Activated CD8-positive, alpha-beta T cell treated with anti-CD3 and anti-CD28 coated beads, Interleukin-2, amount 10 ng/mL, durations not matched to agents 7 days and 5 days (primary cell): ENCODE measurements around the gene ILDR1. TPM values are rescaled to one million over a fixed set of nuclear protein-coding genes. Genes with fewer than 3 reads are reported as not detected.
A peak's percentile ranks its signal among the peaks of the same experiment; 100 is the strongest.

Experiments used
- ATAC-seq: fragments of 150-1000 bp; cut with Tn5 transposase; one replicate; pipeline ENCODE4 v1.10.0; 2021; ENCODE audit warnings: moderate library complexity
- CTCF ChIA-PET: fragments of 350-600 bp; sonication (Branson Sonifier 250); formaldehyde crosslinking; loops from one replicate; lab custom pipeline; 2021; ENCODE audit warnings: antibody characterized with exemption; lab: Charles Lee
- POLR2A ChIA-PET: fragments of 350-600 bp; sonication (Branson Sonifier 250); formaldehyde crosslinking; loops from one replicate; lab custom pipeline; 2021; ENCODE audit warnings: antibody characterized with exemption; lab: Charles Lee
- DNase-seq: peaks from one replicate; pipeline ENCODE4 v3.0.0-alpha.2; 2020
- H3K27ac Mint-ChIP-seq: one replicate; pipeline ENCODE4 v1.8.0; 2021; ENCODE audit warnings: mild to moderate bottlenecking, mixed read lengths
- H3K27me3 Mint-ChIP-seq: one replicate; pipeline ENCODE4 v1.8.0; 2021; ENCODE audit warnings: low read depth, mixed read lengths
- H3K36me3 Mint-ChIP-seq: one replicate; pipeline ENCODE4 v1.8.0; 2021; ENCODE audit warnings: low read depth, mixed read lengths
- H3K4me1 Mint-ChIP-seq: one replicate; pipeline ENCODE4 v1.8.0; 2021; ENCODE audit warnings: low read depth, mixed read lengths
- H3K4me3 Mint-ChIP-seq: one replicate; pipeline ENCODE4 v1.8.0; 2021; ENCODE audit warnings: mild to moderate bottlenecking, mixed read lengths
- H3K9me3 Mint-ChIP-seq: one replicate; pipeline ENCODE4 v1.8.0; 2022; ENCODE audit warnings: mixed read lengths; ENCODE audit not compliant: insufficient read depth
- total RNA-seq, 2 experiments: library from RNA; stranded (reverse); gene quantifications; one replicate each; pipeline ENCODE4 v1.2.3, GENCODE V29; 2021

ILDR1 gene
- total RNA-seq, 2 experiments from 2014 or later, result 0.16 TPM; not detected in 1

DNA sequence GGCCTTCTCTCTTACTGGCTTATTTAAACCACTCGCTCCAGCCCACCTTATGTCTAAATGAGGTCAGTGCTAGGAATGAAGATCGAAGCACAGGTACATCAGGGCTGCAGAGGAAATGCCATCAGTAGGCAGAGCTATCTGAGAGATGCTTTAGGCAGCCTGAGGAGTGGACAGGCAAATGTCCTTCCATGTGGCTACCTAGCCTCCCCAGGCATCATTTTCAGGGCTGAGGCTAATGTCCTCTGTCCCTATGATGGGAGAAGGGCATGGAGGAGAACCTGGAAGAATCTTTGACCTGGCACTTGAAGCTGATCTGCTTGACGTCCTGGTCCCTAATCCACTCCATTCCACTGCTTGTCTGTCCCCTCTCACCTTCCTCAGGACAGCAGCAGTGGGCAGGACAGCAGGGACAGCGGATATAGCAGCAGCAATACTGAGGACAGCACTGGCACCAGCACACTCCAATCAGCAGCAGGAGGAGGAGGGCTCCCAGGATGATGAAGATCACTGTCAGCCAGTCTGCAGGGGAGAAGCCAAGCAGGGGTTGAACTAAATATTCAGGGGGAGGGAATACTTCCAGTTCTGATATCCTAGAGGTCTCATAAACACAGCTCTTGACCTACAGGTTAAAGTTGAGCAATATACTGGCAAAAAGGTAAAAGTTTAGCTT lies 21.0 kb downstream of the ILDR1 start:
- DNase-seq (no peak), ATAC-seq (no peak)
- CTCF ChIA-PET, result no interaction called here
- no peaks in the 10 kb centered on the region for H3K9me3 Mint-ChIP-seq
- H3K4me1 Mint-ChIP-seq, result peaks cover 8% of the 10 kb centered on the region
- peaks cover 12% of the 10 kb centered on the region for H3K27me3 Mint-ChIP-seq
- H3K36me3 Mint-ChIP-seq, result no peaks in the 10 kb centered on the region
- H3K27ac Mint-ChIP-seq, result no peak overlapping the region
- H3K4me3 Mint-ChIP-seq, result no peak overlapping the region
- POLR2A ChIA-PET, result no interaction called here

DNA sequence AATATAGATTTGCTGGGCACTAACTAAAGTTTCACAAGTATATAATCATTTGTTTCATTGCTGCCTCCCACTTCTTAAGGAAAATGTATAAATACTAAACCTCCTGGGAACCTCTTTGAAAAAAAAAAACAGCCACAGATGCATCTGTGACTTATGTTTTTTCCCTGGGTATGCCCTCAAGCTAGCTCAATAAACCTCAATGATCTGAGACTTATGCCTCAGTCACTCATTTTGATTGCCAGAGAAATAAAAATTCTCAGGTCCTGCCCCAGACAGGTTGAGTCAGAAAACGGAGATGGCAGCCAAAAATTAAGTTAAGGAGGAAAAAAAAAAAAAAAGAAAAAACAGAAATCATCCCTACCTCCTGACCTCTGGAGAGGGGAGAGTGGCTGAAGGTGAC lies 22.1 kb downstream of the ILDR1 start:
- CTCF ChIA-PET, result no interaction called here
- Mint-ChIP-seq H3K9me3 (no peaks in the 10 kb centered on the region), H3K4me1 (peaks cover 19% of the 10 kb centered on the region)

DNA sequence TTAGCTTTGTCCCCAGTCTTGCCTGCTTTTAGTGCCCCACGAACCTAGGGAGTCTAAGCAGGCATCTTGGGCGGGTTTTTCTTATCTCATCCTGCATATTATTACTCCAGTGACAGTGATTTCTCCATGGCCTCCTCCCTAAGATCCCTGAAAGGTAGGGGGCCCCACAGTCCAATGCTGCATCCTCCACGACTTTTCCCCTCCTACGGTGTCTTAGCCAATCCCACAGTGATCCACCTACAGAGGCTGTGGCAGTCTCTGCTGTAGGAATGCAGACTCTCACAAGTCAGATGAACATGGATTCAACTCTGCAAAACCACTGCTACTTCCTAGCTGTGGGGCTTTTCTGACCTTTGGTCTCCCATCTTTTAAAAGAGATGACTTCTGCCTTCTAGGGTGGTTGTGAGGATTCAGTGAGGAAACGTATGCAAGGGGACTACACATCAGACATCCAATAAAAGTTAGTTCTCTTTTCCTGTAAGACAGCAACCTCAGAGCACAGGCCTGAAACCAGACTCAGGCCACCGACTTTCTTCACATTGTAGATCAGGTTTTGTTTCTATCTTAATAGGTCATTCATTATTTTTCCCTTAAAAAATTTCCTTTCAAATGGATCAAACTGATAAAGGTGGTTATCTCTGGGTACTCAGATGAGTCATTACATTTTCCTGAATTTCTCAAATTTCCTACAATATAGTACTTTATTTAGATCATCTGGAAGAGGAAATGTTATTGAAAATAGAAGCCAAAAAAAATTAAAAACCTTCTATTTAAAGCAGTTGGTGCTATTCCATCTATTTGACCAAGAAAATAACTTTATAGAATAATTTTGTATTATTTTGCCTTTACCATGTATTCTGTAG lies 23.2 kb downstream of the ILDR1 start:
- ATAC-seq, result no peak
- H3K9me3 Mint-ChIP-seq, result no peaks in the 10 kb centered on the region
- no peak for DNase-seq
- peaks cover 19% of the 10 kb centered on the region for H3K4me1 Mint-ChIP-seq
- H3K27ac Mint-ChIP-seq, result no peak overlapping the region
- ChIA-PET CTCF (no interaction called here), POLR2A (no interaction called here)
- no peaks in the 10 kb centered on the region for H3K36me3 Mint-ChIP-seq
- H3K27me3 Mint-ChIP-seq, result peaks cover 9% of the 10 kb centered on the region
- no peak overlapping the region for H3K4me3 Mint-ChIP-seq

More for the DNA sequence above, 22.1 kb downstream of the ILDR1 start:
- POLR2A ChIA-PET, result no interaction called here
- ATAC-seq, result no peak
- no peak overlapping the region for H3K4me3 Mint-ChIP-seq
- H3K27ac Mint-ChIP-seq, result no peak overlapping the region
- DNase-seq, result no peak
- peaks cover 12% of the 10 kb centered on the region for H3K27me3 Mint-ChIP-seq
- H3K36me3 Mint-ChIP-seq, result no peaks in the 10 kb centered on the region

DNA sequence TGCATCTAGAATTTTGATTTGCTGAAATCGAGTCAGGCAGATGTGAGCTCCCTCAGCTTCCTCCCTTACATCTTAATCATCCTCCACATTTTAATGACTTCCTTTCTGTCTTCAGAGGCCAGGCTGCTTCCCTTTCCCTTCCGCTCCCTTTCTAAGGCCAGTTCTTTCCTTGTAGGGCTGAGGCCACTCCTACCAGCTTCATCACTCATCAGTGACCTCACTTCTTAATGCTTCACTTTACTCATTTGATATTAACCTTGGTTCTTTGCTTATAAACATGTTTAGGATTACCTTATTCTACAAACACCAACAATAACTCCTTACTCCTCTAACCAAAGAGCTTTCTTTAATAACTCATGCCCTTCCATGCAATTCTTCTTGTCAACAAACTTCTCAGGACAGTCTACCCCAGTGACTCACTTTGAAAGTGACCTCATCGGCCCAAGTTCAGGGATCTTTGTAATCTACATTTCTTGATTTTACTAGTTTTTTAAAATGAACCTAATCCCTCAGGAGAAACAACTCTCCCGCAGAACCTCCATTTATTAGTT lies 23.9 kb downstream of the ILDR1 start:
- no peaks in the 10 kb centered on the region for H3K9me3 Mint-ChIP-seq
- H3K27ac Mint-ChIP-seq, result no peak overlapping the region
- peaks cover 5% of the 10 kb centered on the region for H3K27me3 Mint-ChIP-seq
- H3K4me1 Mint-ChIP-seq, result peaks cover 19% of the 10 kb centered on the region
- no peaks in the 10 kb centered on the region for H3K36me3 Mint-ChIP-seq
- no peak overlapping the region for H3K4me3 Mint-ChIP-seq
- CTCF ChIA-PET, result interaction anchor here (1.0 kb wide), 1 partner anchor 104 kb away, joined by 3 read pairs; no protein-coding TSS in a partner anchor
- POLR2A ChIA-PET, result no interaction called here
- ATAC-seq (no peak), DNase-seq (no peak)

DNA sequence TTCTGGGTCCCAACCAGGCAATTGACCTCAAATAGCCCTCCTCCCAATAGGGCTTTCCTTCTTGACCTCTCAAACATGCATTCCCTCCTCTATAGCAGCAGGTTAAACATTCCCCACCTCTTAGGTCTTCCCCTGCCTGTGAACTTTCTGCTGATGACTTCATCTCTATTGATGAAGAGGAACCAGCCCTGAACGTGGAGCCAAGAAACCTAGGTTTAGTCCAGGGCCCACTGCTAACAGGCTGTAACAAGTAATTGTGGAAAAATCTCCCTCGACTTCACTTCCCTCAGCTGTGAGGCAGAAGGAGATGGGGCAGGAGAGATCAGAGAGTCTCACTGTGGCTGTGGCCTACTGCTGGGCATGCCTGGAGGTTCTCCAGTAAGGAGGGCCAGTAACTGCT lies 24.7 kb downstream of the ILDR1 start:
- H3K27me3 Mint-ChIP-seq, result peaks cover 2% of the 10 kb centered on the region
- peaks cover 19% of the 10 kb centered on the region for H3K4me1 Mint-ChIP-seq
- CTCF ChIA-PET, result interaction anchor here (1.0 kb wide), 1 partner anchor 105 kb away, joined by 3 read pairs; no protein-coding TSS in a partner anchor
- H3K9me3 Mint-ChIP-seq, result no peaks in the 10 kb centered on the region
- no peak overlapping the region for H3K4me3 Mint-ChIP-seq
- H3K36me3 Mint-ChIP-seq, result no peaks in the 10 kb centered on the region
- DNase-seq (no peak), ATAC-seq (no peak)
- no peak overlapping the region for H3K27ac Mint-ChIP-seq
- POLR2A ChIA-PET, result no interaction called here

DNA sequence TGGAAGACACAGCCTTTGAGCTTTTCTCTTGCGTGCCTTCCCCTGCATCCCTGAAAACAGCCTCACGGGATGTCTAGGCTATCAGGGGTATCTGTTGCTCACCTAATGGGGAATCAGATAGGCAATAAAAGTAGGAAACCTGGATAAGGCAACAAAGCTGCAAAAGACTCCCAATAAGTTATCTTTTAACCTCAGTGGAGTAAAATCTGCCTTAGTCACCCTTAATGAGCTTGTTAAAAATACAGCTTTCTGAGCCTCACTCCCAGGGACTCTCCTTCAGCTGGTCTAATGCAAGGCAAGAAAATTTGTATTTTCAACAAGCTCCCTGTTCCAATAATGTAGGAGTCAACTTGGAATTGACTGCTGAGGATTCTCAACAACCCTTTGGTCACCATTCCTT lies 25.6 kb downstream of the ILDR1 start:
- Mint-ChIP-seq H3K27ac (peak overlapping the region; percentile 40), H3K4me1 (peaks cover 19% of the 10 kb centered on the region), H3K36me3 (no peaks in the 10 kb centered on the region), H3K9me3 (no peaks in the 10 kb centered on the region), H3K27me3 (peaks cover 2% of the 10 kb centered on the region), H3K4me3 (no peak overlapping the region)
- ChIA-PET CTCF (interaction anchor here (0.9 to 1.5 kb wide), 2 partner anchors 9 to 34 kb away, joined by 3 to 7 read pairs; no protein-coding TSS in a partner anchor), POLR2A (no interaction called here)
- DNase-seq, result no peak
- ATAC-seq, result no peak

DNA sequence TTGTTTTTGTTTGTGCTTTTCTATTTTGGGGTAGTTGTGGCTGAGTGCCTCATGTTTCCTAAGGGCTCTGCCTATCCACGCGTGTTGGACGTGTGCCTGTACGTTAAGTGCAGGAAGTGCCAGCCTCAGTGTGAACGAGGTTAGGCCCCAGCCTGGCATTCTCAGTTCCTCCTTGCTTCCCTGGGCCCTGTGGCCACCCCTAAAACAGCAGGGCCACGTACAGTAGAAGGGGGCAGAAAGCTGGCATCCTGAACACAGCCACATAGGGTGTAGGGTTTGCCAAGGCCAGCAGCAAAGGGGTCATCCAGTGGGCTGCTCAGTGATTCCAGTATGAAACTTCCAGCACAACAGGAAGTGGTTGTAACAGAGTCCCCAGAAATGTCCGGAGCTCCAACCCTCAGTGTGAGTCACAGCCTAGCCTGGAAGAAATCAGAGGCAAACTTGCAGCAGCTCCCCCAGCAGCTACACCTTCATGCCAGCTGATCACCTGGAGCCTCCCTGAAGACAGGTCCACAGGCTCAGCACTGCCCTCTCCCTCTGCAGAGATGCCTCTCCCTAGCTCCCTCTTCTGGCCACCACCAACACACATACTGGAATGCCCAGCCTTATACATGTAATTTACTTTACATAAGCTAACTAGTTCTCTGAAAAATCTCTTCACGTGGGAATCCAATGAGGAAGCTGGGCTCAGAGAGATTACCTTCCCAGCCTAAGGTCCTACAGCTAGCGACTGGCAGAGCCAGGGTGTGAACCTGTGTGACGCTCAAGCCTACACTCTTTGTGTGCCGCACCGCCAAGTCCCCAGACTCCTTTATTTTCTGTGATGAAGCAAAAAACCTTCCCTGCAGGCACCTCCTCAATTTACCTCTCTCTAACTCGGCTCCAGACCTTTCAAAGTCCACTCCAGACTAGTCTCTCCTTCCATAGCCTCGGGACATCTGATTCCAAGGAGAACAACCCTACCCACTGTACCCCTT lies 26.6 kb downstream of the ILDR1 start:
- ChIA-PET POLR2A (interaction anchor here (0.9 kb wide), 1 partner anchor 212 kb away, joined by 3 read pairs; no protein-coding TSS in a partner anchor), CTCF (interaction anchor here (0.7 to 1.5 kb wide), 7 partner anchors 10 to 448 kb away, joined by 3 to 7 read pairs (median 3); no protein-coding TSS in a partner anchor)
- no peaks in the 10 kb centered on the region for H3K9me3 Mint-ChIP-seq
- H3K27ac Mint-ChIP-seq, result peak overlapping the region; percentile 40
- no peaks in the 10 kb centered on the region for H3K27me3 Mint-ChIP-seq
- H3K36me3 Mint-ChIP-seq, result no peaks in the 10 kb centered on the region
- DNase-seq, result peak; percentile 42
- peaks cover 19% of the 10 kb centered on the region for H3K4me1 Mint-ChIP-seq
- ATAC-seq, result peak; percentile 51
- H3K4me3 Mint-ChIP-seq, result no peak overlapping the region

DNA sequence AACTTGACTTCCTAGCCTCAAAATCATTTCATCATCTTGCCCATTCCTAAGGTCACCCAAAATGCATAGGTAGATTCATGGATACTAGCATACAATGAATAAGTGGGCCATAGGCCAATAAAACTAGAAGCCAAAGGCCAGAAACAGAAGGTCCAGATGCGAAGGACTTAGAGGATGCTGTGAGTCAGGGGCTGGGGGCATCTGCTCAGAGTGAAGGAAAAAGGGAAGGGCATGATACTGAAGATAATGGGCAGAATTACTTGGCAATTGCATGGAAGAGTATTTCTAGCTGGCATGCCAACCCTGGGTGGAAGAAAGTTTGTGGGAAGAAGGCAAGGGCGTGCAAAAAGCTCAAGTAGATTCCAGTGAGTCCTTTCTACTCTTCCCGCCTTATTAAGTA lies 27.5 kb downstream of the ILDR1 start:
- H3K9me3 Mint-ChIP-seq, result no peaks in the 10 kb centered on the region
- ATAC-seq, result no peak
- H3K27me3 Mint-ChIP-seq, result no peaks in the 10 kb centered on the region
- no peaks in the 10 kb centered on the region for H3K36me3 Mint-ChIP-seq
- POLR2A ChIA-PET, result no interaction called here
- peaks cover 19% of the 10 kb centered on the region for H3K4me1 Mint-ChIP-seq
- no peak for DNase-seq
- no peak overlapping the region for H3K27ac Mint-ChIP-seq
- CTCF ChIA-PET, result interaction anchor here (0.7 kb wide), 1 partner anchor 448 kb away, joined by 3 read pairs; no protein-coding TSS in a partner anchor
- no peak overlapping the region for H3K4me3 Mint-ChIP-seq

DNA sequence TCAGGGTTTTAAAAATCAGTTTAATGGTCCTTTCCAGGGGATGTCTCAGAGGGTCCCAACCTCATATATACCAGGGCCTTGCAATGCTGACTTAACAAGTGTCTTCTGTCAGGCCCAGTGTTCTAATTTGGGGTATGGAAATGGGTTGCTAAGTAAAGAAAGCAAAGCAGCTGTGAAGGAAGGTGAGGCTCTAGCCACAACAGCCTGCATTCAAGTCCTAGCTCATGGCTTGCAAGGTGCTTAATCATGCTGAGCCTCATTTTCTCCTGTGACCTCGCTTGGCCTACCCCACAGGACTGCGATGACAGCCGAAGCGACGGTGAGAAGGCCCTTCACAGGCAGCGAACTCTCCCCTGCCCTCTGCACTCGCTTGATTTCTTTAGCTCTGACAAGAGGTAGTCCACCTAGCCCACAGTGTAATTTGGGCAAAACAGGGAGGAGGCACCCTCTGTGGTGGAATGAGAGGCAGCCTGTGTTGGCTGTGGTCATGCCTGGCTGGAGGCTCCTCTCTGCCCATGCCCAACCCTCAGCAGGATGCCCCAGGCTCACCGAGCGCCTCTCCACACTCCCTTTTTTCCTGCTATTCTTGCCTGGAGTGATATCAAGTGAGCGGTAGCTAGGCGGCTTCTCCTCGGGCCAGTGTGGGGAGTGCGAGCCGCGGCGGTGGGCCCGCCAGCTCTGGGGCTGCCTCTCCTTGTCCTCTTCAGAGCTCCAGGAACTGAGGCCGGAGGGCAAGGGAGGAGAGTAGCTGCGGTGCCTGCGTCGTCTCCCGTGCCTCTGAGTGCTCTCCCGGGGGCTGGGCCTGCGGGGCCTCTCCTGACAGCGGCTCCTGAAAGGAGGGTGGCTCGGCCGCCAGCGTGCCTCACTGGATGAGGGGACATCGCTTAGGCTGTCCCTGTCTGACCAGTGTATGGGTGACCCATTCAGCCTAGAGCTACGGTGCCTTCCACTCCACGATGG lies 29.2 kb downstream of the ILDR1 start:
- peaks cover 26% of the 10 kb centered on the region for H3K4me1 Mint-ChIP-seq

DNA sequence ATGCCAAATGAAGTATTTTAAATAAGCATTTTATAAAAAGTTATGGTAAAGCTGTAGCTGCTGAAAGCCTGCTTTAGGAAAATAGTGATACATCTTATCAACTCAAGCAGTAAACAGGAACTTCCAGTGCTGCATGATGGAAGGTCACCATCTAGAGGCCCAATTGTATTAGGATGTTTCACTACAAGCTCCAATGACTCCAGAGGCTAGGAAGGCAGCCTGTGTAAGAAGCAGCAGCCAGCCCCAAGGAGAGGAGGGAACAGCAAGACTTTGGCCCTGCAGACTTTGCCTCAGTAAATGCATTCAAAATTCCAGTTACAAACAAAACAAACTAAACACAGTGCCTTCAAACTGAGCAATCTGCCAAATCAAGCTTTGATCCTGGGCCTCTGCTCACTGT lies 32.1 kb downstream of the ILDR1 start:
- CTCF ChIA-PET, result interaction anchor here (0.6 to 1.3 kb wide), 3 partner anchors 65 to 443 kb away, joined by 3 to 4 read pairs (median 3); partner anchors contain the start of gene CD86
- POLR2A ChIA-PET, result no interaction called here
- no peak overlapping the region for H3K4me3 Mint-ChIP-seq
- peaks cover 8% of the 10 kb centered on the region for H3K27me3 Mint-ChIP-seq
- peaks cover 11% of the 10 kb centered on the region for H3K4me1 Mint-ChIP-seq
- H3K36me3 Mint-ChIP-seq, result no peaks in the 10 kb centered on the region
- no peak overlapping the region for H3K27ac Mint-ChIP-seq
- no peaks in the 10 kb centered on the region for H3K9me3 Mint-ChIP-seq
- DNase-seq (no peak), ATAC-seq (no peak)

More for the DNA sequence above, 29.2 kb downstream of the ILDR1 start:
- ATAC-seq (no peak), DNase-seq (no peak)
- ChIA-PET POLR2A (no interaction called here), CTCF (no interaction called here)
- no peak overlapping the region for H3K27ac Mint-ChIP-seq
- no peak overlapping the region for H3K4me3 Mint-ChIP-seq
- no peaks in the 10 kb centered on the region for H3K9me3 Mint-ChIP-seq
- no peaks in the 10 kb centered on the region for H3K36me3 Mint-ChIP-seq
- H3K27me3 Mint-ChIP-seq, result peaks cover 8% of the 10 kb centered on the region
